ENCODE results near the gene APOBEC4.
"Not testable (repeated sequence)": the region's sequence is repeated elsewhere in the genome, so short reads cannot be mapped to it uniquely, and the experiment has no call there.

APOBEC4 gene

DNA sequence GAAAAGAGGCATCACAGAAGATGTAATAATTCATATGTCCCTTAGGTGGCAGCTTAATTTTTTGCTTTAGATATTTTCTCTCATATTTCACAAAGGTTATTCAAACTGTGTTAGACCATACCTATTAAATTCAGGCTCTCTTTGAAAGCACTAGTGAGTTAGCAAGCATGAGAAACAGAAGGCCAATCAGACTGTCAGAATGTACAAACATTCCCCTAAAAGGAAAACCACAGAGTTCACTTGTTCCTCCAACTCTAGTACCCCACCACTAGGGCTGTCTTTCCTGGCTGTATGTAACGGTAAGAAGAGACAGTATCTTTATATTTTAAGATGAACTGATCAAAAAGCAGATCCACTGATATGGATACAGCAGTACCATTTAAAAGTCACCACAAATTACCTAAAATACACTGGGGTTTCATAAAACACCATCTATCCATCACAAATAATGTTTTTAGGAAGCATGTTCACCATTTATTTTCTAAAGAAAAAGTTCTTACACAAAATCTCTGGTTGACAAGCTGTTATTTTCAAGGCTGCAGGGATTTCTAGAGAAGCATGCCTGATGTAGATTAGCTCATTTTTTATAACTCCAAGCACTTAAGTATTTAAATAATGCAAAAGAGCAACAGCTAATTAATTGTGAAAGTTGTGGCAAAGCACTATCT, 19.3 kb downstream of the APOBEC4 start:
- peak; percentile 72 for DNase-seq

DNA sequence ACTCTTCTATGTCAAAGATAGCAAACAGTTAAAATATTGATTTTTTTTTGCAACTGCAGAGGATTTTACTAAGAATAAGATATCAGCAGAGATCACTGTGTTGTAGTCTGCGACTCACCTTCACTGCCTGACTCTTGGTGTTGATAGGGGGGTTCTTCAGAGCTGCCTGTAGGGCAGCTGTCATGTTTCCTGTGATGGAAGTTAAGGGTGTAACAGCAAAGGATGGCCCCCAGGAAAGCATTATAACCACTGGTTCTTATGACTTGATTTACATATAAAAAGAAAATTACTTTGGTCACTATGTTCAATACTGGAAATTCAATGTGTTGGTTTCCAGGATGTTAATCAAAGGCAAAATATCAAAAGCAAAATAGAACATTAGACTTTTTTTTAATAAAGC, 20.2 kb downstream of the APOBEC4 start:
- peak; percentile 21 for DNase-seq

DNA sequence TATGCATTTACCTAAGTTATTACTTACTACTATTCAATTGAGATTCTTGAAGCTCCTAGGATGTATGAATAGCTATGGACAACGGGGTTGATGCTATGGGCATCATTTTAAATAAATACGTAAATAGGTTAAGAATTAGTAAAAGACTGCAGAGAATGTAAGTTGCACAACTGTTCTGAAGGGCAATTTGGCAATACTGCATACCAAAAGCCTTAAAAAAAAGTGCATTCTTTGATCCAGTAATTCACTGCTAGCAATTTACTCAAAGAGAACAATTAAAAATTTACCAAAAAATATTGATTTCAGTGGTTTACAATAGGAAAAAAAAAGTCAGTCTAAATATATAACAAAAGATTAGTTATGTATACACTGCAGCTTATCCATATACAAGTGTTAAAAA, 21.0 kb downstream of the APOBEC4 start:
- no peak for DNase-seq

DNA sequence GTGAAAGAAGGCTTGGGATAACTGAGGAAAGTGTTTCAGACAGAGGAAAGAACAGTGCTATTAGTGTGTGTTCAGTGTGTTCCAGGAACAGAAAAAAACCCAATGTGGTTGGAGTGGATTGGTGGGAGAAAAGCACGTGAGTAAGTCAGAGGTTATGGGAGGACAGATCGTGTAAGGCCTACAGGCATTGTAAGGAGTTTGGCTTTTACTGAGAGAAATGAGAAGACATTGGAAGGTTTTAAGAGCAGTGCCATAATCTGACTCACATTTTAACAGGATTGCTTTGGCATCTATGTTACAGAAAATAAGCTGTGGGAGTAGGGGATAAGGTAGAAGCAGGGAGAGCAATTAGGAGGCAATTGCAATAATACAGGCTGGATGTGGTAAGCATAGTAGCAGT, 22.4 kb downstream of the APOBEC4 start:
- no peak for DNase-seq

DNA sequence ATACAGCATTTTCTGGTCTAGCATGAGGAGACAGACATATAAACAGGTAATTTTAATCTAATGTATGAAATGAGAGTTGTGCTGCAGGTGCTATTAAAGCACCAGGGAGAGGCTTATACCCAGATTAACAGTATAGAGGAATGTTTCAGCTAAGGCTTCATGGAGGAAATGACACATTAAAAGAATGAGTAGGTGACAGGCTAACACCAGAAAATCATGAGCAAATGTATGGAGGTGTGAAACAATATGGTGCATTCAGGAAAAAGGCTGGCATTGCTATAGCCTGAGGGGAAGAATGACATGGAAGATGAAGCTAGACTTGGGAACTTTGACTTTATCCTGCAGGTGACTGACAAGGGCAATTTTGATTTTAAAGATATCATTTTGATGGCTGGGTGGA, 24.6 kb downstream of the APOBEC4 start:
- no peak for DNase-seq

DNA sequence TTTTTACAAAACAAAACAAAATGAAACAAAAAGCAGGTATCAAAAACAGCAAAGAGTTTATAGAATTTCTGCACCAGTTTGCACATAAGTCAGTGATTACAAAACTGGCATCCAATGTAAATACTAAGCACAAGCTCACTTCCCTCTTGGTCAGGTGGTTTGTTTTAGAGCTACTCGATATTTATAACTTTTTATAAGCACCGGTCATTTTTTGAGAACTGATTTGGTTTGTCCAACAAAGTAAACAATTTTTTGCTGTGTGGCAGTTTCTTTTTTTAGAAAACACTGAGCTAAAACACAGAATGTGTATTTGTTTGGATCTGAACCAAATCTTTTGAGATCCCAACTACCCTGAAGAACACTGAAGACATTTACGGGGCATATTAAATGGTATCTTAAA, 26.9 kb downstream of the APOBEC4 start:
- DNase-seq, result not testable (repeated sequence)

DNA sequence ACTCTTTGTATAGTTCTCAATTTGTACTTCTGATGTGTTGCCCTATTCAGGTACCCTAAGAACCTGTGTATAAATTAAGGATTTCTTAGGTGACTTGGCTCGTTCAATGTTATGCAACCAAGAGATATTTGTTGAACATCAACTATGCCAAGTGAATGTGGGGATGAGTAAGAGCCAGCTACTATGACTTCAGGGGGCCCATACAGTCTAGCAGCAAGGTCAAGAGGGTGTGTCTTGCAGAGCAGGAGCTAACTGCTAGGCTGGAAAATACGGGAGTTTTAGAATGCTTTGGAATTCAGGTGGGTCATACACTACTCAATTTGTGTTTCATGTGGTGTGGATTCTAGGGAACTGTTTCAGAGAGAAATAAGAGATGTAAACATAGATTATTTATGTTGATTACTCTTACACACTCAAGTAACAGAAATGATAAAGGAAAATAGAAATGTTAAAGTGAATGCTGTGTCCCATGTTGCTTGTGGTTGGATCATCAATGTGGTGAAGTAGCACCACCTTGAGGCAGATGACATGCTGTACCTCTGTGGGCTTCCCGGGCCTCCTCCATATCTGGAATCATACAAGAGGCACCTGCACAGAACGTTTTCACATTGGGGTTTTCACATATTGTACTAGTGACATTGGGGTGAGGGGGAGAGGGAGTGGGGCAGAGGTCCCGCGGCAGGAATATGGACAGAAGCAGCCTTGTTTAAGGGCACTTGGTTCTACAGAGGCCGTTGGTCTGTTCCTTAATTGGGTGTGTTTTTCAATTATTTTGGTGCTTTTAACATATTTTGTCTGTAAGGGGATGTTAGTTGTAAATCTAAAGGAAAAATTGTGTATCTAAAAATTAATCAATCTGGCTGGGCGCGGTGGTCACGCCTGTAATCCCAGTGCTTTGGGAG, 30.0 kb downstream of the APOBEC4 start:
- DNase-seq, result peak; percentile 66

DNA sequence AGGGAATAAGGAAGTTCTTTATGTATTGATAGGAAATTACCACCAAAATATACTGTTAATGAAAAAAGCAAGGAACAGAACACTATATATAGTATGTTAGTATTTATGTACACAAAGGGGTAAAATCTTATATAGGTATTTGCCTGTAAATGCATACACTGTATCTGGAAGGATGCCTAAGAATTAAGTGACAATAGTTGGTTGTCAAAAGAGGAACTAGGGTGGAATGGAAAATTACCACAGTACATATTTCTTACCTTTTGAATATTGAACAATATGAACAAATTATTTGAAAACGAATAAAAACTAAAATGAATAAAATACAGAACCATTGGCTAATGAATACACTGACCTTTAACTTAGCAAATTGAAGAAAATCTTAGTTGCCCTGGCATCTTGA, 31.1 kb downstream of the APOBEC4 start:
- DNase-seq, result no peak

DNA sequence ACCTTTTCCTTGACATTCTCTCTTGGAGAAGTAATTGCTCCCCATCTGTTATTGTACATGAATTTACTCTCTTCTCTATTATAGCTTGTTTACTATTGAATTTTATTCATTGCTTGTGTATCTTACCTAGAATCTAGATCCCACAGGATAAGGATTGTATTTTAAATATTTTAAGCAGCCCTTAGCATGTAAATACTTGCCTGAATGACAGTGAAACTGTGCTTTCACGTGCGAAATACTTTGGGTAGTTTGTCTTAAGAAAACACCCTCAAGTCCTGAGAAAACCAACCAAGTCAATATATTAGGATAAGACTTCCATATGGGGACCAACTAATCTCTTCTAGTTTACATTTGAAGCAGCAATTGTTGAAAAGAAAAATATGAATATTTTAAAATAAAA, 32.8 kb downstream of the APOBEC4 start:
- no peak for DNase-seq

DNA sequence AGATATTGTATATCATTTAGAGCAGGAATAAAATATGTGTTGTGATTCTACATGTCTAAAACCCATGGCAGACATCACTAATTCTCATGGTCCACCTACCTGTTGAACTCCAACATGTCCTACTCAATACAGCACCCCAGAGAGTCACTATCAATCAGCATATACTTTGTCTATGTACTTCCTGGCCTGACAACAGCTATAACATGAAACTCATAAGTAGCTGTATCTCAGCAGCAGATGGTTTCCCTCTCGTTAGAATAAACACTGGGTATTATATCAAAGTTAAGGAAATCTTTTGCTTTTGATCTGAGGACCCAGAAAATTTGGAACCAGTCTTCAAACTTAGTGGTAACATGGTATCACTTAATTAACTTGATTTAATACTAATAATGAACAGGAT, 33.3 kb downstream of the APOBEC4 start:
- DNase-seq, result no peak

DNA sequence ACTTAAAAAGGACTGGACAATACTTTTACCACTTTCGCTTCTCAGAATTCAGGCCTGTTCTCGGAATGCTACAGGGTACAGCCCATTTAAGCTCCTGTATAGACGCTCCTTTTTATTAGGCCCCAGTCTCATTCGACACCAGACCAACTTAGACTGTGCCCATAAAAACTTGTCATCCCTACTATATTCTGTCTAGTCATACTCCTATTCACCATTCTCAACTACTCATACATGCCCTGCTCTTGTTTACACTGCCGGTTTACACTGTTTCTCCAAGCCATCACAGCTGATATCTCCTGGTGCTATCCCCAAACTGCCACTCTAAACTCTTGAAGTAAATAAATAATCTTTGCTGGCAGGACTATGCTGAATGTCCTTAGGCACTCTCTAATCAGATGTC, 34.9 kb downstream of the APOBEC4 start:
- not testable (repeated sequence) for DNase-seq

DNA sequence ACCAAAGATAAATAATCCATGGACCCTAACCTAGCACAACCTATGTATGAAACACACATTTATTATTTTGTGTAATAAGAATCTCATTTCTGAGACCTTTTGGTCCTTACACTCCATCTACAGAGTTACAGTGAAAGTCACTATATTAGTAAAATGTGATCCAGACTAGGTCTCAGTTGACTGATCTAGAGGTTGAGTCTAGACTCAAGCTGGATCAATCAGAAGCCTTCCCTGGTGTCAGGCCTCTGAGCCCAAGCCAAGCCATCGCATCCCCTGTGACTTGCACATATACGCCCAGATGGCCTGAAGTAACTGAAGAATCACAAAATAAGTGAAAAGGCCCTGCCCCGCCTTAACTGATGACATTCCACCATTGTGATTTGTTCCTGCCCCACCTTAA, 40.1 kb downstream of the APOBEC4 start:
- DNase-seq, result not testable (repeated sequence)

DNA sequence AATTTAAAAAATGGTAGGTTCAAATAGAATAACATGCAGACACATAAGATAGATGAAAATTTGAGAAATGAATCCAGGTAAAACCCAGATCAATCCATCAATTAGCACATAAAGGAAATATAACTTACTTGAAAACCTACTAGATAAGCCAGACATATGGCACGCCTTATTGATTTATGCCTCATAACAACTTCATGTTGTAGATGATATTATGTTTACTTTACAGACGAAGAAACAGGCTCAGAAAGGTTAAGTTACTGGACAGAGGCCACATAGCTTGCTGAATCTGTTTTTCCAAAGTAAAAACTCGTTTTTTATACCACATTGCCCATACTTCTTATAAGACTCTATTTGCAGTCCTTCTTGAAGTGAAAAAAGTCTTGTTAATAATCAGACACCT, 40.7 kb downstream of the APOBEC4 start:
- no peak for DNase-seq

DNA sequence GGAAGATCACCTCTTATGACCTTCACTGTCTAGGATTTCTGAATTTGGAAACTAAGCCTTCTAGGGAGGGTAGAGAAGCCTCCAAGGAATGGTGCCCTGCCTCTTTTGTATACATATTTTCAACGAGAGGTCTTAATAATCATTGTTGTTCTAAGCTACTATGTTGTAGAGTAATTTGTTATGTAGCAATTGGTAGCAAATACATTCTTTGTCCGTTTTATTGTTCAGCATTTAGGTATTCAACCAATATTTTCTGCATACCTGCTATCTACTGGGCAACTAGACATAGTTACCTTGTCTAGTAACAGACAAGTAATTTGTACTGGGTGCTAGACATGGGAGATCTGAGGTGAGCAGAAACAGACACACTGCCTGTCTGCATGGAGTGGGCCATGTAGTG, 42.1 kb downstream of the APOBEC4 start:
- DNase-seq, result no peak

DNA sequence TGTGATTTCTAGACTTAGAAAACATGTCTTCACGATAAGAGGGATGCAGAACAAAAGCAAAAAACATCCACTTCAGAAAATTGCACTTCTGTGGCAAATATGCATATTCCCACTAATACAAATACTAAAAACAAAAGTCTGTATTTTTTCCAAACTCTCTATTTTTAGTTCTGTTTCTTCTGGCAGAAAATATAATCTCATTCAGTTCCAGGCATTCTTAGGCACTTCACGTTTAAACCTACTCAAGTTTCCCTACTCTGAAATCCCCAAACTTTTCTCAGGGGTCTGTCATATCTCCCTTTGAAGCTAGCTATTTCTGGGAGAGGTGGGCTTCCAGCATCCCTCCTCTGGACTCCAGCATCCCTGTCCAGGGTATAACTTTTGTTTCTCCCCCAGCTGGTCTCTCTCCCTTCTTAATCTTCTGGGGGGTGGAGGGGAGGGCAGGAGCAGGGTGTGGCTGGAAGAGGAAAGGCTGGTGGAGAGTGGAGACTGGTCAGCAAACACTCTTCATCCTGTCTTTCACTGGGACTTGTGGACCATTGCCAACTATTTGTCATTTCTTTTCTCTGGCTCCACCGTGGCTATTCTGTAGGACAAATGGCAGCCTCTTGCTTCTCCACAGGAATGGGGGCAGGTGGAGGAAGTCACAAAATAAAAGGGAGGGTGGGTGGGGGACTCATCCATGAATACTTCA, 43.2 kb downstream of the APOBEC4 start:
- DNase-seq, result no peak

DNA sequence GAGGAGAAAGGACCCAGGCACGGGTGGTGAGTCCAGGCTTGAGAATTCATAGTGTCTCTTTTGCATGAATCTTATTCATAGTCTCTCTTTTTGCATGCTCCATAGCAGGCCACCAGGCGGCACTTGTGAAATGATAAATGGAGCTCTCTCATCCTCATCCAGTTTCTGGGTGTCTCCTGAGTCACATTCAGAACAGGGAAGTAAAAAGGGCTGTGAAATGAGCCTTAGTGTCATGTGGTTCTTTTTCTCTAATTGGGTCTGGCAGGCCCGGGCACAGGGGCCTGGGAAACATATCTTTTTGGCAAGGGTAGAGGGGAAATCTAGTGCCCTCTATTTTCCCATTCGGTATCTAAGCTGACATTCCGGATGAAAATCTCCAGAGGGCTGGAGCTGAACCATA, 43.8 kb downstream of the APOBEC4 start:
- no peak for DNase-seq

DNA sequence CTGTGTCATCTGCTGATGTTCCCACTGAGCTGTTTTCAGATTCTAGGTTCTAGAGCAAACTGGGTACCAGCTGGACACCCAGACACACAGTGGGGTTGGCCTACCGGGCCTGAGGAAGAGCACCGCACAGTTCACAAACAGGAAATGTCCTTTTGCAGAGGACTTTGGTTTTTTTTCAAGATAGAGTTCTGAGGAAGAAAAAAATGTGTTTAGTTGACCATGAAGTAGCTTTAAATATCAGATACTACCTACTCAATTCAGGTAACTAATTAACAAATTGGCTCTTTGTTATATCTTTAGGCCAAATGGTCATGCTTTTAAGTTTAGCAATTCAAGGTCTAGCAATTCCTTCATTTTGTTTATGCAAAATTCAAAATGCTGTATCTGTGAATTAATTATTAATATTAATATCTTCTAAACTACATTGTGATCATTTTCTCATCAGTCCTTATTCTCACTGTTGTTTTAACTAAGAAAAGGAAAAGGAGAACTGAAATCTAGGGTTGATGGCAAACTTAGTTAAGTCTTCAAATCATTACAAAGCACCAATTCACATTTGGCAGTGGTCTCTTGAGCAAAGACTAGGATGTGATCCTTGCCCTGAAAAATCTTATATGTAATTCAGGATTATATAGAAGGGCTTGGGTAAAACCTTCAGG, 45.7 kb downstream of the APOBEC4 start:
- no peak for DNase-seq

DNA sequence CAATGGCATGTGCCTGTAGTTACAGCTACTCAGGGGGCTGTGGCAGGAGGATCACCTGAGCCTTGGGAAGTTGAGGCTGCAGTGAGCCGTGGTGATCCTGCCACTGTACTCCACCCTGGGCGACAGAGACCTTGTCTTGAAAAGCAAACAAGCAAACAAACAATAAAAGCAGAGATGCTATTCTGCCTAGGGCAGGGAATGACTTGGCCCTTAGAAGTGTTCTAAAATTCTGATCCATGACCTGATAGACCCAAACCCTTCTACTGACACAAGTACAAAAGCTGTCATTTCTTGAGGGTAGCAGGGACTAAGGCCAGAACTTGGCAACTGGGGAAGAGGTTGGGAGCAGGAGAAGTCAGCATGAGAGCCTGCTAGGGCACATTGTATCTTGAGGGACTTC, 47.2 kb downstream of the APOBEC4 start:
- no peak for DNase-seq

DNA sequence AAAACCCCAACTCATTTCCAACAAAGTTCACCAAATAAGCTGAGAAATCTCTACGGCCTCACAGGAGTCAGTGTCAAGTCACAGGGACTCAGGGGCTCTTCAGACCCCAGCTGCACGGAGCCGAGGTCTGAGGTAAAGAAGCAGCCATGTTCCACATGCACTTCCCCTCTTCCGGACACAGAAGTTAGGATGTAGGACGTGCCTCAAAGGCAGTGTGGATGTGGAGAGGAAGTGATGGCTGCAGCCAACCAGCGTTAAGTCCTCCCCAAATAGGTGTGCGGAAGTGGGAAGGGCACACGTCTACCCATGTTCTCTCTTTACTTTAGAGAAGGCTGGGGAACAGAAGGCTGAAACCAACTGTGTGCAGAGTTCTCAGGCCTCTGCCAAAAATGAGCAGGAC, 48.3 kb downstream of the APOBEC4 start:
- DNase-seq, result no peak

DNA sequence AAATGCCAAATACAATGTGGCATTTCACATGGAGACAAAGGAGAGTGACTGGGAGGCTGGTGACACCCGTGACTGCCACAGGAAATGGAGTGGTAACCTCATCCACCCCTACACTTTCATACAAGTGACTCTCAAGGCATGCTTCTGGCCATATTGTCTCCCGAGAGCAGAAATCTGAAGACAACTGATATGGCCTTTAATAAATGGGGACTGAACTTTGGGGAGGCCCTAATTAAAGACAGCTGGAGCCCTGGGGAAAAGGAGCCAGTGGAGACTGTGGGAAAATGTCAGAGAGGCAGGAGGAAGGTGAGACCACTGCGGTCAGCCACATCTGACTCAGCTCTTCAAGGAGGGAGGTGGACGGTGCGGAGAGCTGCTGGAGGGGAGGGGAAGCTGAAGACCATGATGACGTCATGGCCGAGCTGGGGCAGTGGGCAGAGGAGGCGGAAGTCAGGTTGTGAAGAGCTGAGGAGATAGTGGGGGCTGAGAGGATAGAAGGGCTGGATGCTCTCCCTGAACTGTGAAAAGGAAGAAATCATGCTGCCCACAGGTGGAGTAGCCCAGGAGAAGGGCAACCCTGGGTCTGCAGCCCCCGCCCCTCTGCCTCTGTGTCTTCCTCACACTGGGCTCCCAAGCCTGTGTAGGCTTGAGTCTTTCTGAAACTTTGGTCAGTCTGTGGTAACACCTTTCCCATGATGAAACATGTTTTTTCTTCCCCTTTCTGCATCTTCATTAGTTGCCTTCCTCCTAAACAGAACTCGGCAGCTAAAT, 48.9 kb downstream of the APOBEC4 start:
- no peak for DNase-seq

DNA sequence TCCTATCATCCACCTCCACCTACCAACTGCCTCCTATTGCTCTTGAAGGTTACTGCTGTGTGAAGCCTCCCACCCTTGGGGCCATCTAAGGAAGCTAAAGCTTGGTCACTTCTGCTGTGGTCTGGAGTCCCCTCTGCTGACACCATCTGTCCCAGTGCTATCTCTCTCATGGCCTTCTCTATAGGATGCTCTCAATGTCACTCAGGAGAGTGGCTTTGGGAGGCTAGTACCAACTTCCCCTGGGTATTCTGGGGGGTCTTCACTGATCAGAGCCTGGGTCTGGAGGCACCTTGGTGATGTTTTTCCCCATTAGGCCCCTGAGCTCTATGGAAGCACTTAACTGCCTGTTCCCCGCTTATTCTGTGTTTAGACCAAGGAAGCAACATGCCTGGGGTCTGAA, 50.6 kb downstream of the APOBEC4 start:
- DNase-seq, result no peak

DNA sequence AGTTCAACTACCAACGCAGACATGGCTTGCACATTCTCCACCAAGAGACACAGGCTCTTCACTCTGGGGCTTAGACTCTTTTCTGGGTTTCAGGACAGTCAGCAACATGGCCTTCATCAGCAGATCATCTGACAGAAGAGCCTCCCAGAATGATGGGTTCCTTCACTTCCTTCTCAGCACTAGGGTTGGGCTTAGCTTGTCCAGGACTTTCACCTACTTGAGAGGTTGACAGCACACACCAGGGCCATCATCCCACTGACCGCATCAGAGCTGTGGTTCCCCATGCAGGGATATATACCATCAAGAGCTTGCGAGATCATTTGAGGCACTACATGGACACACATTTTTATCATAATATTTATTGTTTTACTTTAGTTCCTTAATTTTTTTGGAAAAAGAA, 52.5 kb downstream of the APOBEC4 start:
- no peak for DNase-seq

DNA sequence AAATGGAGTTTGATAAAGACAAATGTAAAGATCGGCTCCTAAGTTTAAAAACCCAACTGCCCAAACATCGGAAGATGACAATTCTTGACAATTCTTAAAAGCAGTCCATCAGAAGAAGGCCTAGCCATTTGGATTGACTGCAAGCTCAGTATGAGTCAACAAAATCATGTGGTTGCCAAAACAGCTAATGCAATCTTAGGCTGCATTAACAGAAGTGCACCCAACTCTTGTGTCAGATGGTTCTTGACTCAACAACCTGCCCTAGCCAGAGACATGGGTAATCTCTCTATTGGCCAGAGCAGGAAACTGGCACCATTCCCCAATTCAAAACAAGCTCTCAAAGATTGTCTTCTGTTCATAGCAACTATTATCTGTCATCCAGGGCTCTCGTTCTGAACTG, 53.0 kb downstream of the APOBEC4 start:
- DNase-seq, result no peak

Data from CD4-positive, alpha-beta T cell treated with Interleukin-12 subunit alpha and Interleukin-12 subunit beta, for 1 hour (primary cell).